ENCODE measurements around the gene MTX3. TPM values are rescaled to one million over a fixed set of nuclear protein-coding genes. Genes with fewer than 3 reads are reported as not detected.

MTX3 gene
- total and polyA plus RNA-seq, 10 of the 15 experiments (the other 5 are each of a cell fraction or from before 2014, with no cell fraction given), result 1.8 to 18.9 (median 9.3) TPM

GRCh38 chr5:79971156-79971555 lies 19.9 kb downstream of the MTX3 start:
- H3K27me3 ChIP-seq (replicated peaks in 1 of 2; ENCODE audit: control insufficient read depth in 2 of 2, insufficient read depth in 2 of 2, low read length in 1 of 2), result peaks cover 0 to 4% of the 10 kb centered on the region in 2 experiments; a peak in 1 of 4 replicates
- H3K27ac ChIP-seq (ENCODE audit: control insufficient read depth, insufficient read depth), result no peak overlapping the region
- TF ChIP-seq SP1 (IDR thresholded peaks at IDR 0.05; ENCODE audit: low read depth, low read length), result no peak
- no peak for TF ChIP-seq BCL11A (IDR thresholded peaks at IDR 0.05; ENCODE audit: low read depth, low read length)
- no peak for TF ChIP-seq ZNF217 (IDR thresholded peaks at IDR 0.05)
- no peak for TF ChIP-seq MYC (IDR thresholded peaks at IDR 0.05; ENCODE audit: insufficient read depth, insufficient read length, insufficient replicate concordance, low read length, severe bottlenecking)
- TF ChIP-seq SIX5 (IDR thresholded peaks at IDR 0.05; ENCODE audit: low read depth, low read length, severe bottlenecking), result no peak
- no peak for TF ChIP-seq FOXM1 (IDR thresholded peaks at IDR 0.05; ENCODE audit: low read depth, low read length)
- no peak for TF ChIP-seq ZBTB11 (CRISPR knock-in tag; IDR thresholded peaks at IDR 0.05)
- TF ChIP-seq TCF7 (IDR thresholded peaks at IDR 0.05; ENCODE audit: borderline replicate concordance), result no peak
- TF ChIP-seq IRF5 (IDR thresholded peaks at IDR 0.05; ENCODE audit: borderline replicate concordance), result no peak
- TF ChIP-seq ASH2L (IDR thresholded peaks at IDR 0.05; ENCODE audit: borderline replicate concordance, low read depth), result no peak
- no peak for TF ChIP-seq SREBF2 (IDR thresholded peaks at IDR 0.05; ENCODE audit: low read length)
- TF ChIP-seq MEF2A (IDR thresholded peaks at IDR 0.05; ENCODE audit: insufficient read depth, low read depth, low read length), result no peak
- TF ChIP-seq KLF5 (IDR thresholded peaks at IDR 0.05; ENCODE audit: partially characterized antibody), result no peak
- no peak for TF ChIP-seq USF1 (IDR thresholded peaks at IDR 0.05; ENCODE audit: borderline replicate concordance, extremely low read length, insufficient read depth, low read depth, low read length)
- TF ChIP-seq IKZF1 (conservative IDR thresholded peaks at IDR 0.05), result no peak
- TF ChIP-seq PAX5 (IDR thresholded peaks at IDR 0.05; ENCODE audit: borderline replicate concordance, low read depth, low read length), result no peak
- TF ChIP-seq CBX3 (IDR thresholded peaks at IDR 0.05; ENCODE audit: borderline replicate concordance, low read depth), result no peak
- TF ChIP-seq ATF3 (IDR thresholded peaks at IDR 0.05; ENCODE audit: borderline replicate concordance, extremely low read depth, low read depth, low read length), result no peak
- no peak for TF ChIP-seq PKNOX1 (IDR thresholded peaks at IDR 0.05)
- TF ChIP-seq YBX1 (IDR thresholded peaks at IDR 0.05), result no peak
- H3K79me2 ChIP-seq (ENCODE audit: control insufficient read depth, insufficient read depth, low read length), result no peaks in the 10 kb centered on the region
- H3K9me3 ChIP-seq (replicated peaks; ENCODE audit: control insufficient read depth, insufficient read depth, low read length), result no peaks in the 10 kb centered on the region
- no peak for FAIRE-seq
- ChIA-PET CTCF (no interaction called here), RAD21 (ENCODE audit: unreplicated experiment) (no interaction called here), SMC1A (ENCODE audit: uncharacterized antibody, unreplicated experiment) (no interaction called here), POLR2A (no interaction called here)
- BruUV-seq (replicated peaks), result no TSS peak
- H3K4me1 ChIP-seq (ENCODE audit: control insufficient read depth, insufficient read depth, low read length), result no peaks in the 10 kb centered on the region
- no peak overlapping the region for H2AFZ ChIP-seq (ENCODE audit: control insufficient read depth, low read depth, low read length)
- 56% methylated on average over 4 of the region's 4 CpGs for WGBS (ENCODE audit: insufficient coverage, insufficient replicate concordance, low lambda C conversion rate, missing lambda C conversion rate)
- H3K4me3 ChIP-seq, result no peak overlapping the region
- intact Hi-C loops (cut with micrococcal nuclease; ENCODE audit: unreplicated experiment) (no loop called here), in situ Hi-C loops (cut with MboI) (no loop called here)
- no peak overlapping the region for H3K9ac ChIP-seq (ENCODE audit: control insufficient read depth, insufficient read depth, low read length)
- no peak for DNase-seq (ENCODE audit: low read depth, low spot score)
- ATAC-seq, result no peak
- H3K36me3 ChIP-seq (ENCODE audit: control insufficient read depth in 2 of 2, insufficient read depth in 2 of 2, low read length in 1 of 2), result no peaks in the 10 kb centered on the region
- no peaks in the 10 kb centered on the region for H4K20me1 ChIP-seq (ENCODE audit: control insufficient read depth, insufficient read depth)
- H3K4me2 ChIP-seq (ENCODE audit: control insufficient read depth, insufficient read depth), result no peak overlapping the region

All from GM12878 (cell line).